Suprapubic skin (tissue), 3 donors: ENCODE results near the gene MOCS1.

Experiments used
- POLR2AphosphoS5 ChIP-seq, 3 donors: sonication (generic); formaldehyde crosslinking; IDR thresholded peaks; one replicate each; pipeline ENCODE4 v1.6.1; 2017; ENCODE audit warnings: antibody characterized with exemption in 3 of 3
- TF ChIP-seq, protein P1 (sequence below), 2 donors: fragments of 200-600 bp in 1 of 2; fragments of 450-650 bp in 1 of 2; sonication (generic) in 1 of 2; IDR thresholded peaks; one replicate each; pipeline ENCODE4 v1.5.1; 2016 to 2019; ENCODE audit warnings: antibody characterized with exemption in 2 of 2, mild to moderate bottlenecking in 1 of 2, moderate library complexity in 1 of 2

DNA sequence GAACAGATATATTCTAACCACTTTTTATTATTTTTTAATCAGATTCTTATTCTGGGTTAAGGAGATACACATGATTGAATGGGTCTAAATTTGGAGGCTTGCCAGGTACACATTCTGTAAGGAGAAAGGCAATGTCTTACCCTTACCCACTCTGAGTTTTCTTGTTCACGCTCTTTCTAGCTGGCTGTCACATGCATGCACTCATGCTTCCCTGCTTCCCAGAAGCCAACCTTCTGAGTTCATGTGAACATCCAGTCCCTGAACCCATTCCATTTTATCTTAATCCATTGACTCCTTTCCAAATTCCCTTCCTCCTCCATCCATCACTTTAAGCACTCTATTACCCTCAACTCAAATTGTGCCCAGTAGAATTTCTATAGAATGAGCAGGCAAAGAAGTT, 17.5 kb upstream of the MOCS1 start:
- TF ChIP-seq, protein P1, sequence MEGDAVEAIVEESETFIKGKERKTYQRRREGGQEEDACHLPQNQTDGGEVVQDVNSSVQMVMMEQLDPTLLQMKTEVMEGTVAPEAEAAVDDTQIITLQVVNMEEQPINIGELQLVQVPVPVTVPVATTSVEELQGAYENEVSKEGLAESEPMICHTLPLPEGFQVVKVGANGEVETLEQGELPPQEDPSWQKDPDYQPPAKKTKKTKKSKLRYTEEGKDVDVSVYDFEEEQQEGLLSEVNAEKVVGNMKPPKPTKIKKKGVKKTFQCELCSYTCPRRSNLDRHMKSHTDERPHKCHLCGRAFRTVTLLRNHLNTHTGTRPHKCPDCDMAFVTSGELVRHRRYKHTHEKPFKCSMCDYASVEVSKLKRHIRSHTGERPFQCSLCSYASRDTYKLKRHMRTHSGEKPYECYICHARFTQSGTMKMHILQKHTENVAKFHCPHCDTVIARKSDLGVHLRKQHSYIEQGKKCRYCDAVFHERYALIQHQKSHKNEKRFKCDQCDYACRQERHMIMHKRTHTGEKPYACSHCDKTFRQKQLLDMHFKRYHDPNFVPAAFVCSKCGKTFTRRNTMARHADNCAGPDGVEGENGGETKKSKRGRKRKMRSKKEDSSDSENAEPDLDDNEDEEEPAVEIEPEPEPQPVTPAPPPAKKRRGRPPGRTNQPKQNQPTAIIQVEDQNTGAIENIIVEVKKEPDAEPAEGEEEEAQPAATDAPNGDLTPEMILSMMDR (IDR thresholded peaks at IDR 0.05): no peak
- TF ChIP-seq POLR2AphosphoS5 (IDR thresholded peaks at IDR 0.05): no peak
